CD4-positive, alpha-beta T cell treated with Interleukin-10 for 1 hour (primary cell): ENCODE measurements around the gene ESCO1.
"Not testable (repeated sequence)": the region's sequence is repeated elsewhere in the genome, so short reads cannot be mapped to it uniquely, and the experiment has no call there.

Experiments
- DNase-seq: peaks from one replicate; pipeline ENCODE4 v3.0.0-alpha.2; 2020

Gene ESCO1

DNA sequence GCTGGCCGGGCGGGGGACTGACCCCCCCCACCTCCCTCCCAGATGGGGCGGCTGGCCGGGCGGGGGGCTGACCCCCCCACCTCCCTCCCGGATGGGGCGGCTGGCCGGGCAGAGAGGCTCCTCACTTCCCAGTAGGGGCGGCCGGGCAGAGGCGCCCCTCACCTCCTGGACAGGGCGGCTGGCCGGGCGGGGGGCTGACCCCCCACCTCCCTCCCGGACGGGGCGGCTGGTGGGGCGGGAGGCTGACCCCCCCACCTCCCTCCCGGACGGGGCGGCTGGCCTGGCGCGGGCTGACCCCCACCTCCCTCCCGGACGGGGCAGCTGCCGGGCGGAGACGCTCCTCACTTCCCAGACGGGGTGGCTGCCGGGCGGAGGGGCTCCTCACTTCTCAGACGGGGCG, 8.1 kb downstream of the ESCO1 start:
- DNase-seq, result not testable (repeated sequence)

GRCh38 chr18:21584391-21584790, 16.1 kb downstream of the ESCO1 start:
- DNase-seq, result no peak

DNA sequence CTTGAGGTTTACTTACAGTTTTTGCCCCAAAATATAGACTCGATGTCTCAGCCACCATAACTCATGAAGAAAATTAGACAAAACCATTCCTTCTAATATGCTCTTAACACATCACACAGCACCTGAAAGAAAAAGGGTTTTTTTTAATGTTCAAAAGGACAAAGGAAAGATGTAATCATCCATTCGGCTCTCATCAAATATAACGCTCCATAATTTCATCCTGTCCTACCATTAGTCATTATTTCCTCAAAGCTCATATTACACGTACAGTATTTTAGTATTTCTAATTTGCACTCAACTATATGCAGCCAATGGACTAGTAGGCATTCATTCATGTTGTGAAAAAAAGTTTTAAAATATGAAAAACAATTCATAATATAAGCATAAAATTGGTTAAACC, 24.8 kb downstream of the ESCO1 start:
- no peak for DNase-seq

- DNase-seq, result no peak
These were observed 28.7 kb downstream of the ESCO1 start for GRCh38 chr18:21571772-21572171.

DNA sequence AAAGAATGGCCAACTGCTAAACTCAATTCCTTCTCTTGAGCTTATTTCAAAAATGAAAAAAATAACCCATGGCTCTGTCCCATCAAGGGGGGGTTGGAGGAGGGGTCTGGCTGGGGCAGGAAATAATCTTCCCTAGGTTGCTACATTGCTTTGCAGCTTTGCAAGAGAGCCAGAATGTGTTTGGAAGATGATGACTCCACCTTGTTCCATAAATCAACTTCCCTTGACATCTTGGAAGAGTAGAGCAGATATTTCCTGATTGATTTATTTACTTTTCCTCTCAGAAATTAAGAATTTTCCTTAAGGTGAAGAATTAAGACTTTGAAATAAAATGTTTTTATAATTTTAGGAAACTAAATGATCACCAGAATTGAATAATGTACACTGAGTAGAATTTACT, 41.3 kb downstream of the ESCO1 start:
- no peak for DNase-seq

GRCh38 chr18:21557607-21558253, 42.8 kb downstream of the ESCO1 start:
- no peak for DNase-seq

DNA sequence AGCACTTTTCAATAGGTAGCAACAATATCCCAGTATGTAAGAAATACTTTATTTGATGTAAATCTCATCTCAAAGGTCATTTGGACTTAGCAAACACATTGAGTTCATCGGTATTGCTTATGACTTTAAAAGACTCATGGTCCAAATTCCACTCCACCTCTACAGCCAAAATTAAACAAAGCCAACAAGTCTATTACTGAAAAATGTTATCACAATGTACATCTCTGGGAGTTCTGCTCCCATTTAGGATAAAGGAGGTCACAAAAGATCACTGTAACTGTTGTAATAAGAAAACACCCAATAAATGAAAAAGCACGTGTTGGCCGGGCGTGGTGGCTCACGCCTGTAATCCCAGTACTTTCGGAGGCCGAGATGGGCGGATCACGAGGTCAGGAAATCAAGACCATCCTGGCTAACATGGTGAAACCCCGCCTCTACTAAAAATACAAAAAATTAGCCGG, 50.0 kb downstream of the ESCO1 start:
- DNase-seq, result no peak

DNA sequence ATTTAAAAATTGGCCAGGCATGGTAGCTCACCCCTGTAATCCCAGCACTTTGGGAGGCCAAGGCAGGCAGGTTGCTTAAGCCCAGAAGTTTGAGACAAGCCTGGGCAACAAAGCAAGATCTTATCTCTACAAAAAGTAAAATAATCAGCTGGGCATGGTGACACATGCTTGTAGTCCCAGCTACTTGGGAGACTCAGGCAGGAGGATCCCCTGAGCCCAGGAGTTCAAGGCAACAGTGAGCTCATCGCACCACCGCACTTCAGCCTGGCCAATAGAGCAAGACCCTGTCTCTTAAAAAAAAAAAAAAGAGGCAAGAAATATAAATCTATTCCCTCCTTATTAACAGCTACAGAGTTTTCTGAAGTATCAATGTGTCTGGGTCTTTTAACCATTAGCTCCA, 51.9 kb downstream of the ESCO1 start:
- DNase-seq, result no peak

DNA sequence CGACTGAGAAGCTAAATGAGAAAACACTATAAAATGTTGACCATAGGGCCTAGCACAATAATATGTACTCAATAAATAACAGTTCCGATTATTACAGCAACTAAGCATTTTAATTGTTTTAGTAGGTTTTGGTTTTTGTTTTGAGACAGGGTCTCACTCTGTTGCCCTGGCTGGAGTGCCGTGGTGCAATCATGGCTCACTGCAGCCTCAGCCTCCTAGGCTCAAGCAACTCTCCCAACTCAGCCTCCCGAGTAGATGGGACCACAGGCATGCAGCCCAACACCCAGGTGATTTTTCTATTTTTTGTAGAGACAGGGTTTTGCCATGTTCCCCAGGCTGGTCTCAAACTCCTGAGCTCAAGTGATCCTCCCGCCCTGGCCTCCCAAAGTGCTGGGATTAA, 54.1 kb downstream of the ESCO1 start:
- no peak for DNase-seq

DNA sequence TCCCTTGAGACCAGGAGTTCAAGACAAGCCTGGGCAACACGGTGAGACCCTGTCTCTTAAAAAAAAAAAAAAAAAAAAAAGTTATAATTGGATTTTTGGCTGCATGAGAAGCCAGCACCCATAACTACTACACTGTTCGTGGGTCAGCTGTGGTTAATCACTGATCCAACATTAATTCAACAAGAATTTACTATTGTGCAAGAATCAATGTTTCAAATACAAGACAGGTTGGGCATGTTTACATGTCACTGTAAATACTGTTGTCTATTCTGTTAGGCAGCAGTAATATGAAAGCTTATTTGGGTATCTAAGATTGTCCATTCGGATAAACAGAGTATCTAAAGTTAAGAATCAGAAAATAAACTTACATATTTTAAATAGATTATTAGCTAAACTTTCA, 62.3 kb downstream of the ESCO1 start:
- DNase-seq, result no peak

- DNase-seq, result no peak
These were observed 66.2 kb downstream of the ESCO1 start for GRCh38 chr18:21534327-21534726.

DNA sequence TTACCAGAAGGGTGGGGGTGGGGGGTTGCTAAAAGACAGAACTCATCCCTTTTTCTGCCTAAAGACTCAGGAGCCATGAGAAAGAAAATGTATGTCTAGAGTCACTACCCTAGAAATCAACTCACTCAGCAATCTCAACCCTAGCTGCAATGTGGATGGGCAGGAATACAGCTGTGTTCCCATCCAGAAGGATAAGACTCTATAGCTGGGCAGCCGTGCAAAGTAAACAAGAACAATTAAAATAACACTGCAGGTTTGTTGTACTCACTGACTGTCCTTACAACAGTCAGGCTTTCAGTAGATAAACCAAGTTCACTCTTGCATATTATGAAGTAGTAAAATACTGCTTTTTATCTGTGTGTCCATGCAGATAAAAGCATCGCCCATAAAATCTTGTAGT, 74.0 kb downstream of the ESCO1 start:
- DNase-seq, result no peak

DNA sequence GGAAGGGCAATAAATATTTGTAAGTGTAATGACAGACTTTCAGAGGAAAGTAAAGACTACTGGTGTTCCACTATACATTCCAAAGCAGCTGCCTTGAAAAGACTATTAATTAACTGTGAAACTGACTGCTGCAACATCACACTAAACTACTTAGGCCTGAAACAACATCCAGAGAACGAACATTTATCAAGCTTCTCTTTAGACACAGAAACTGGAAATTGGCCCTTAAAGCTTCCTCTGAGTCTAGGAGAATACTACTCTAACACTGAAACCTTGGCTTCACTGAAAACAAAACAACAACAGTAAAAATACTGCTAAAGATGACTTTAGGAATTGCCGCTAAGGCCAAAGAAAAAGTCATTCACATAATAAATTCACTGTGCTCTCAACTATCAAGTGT, 74.6 kb downstream of the ESCO1 start:
- DNase-seq, result no peak

DNA sequence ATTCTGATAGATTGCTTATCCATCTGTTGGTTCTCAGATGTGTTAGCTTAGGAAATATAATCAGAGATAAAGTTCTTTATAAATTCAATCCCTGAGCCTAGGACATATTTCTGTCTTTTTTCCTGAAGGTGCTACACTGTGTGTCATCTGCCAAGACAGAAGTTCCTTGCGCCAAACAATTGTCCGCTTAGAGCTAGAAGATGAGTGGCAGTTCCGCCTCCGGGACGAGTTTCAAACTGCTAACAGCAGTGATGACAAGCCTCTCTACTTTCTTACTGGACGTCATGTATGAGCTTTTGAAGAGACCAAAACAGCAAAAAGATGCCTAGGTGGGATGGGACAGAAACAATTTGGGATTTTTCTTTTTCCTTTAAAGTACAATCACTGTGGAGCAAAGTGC, 78.0 kb downstream of the ESCO1 start:
- DNase-seq, result no peak

- DNase-seq, result no peak
These were observed 86.8 kb downstream of the ESCO1 start for GRCh38 chr18:21513741-21514140.

DNA sequence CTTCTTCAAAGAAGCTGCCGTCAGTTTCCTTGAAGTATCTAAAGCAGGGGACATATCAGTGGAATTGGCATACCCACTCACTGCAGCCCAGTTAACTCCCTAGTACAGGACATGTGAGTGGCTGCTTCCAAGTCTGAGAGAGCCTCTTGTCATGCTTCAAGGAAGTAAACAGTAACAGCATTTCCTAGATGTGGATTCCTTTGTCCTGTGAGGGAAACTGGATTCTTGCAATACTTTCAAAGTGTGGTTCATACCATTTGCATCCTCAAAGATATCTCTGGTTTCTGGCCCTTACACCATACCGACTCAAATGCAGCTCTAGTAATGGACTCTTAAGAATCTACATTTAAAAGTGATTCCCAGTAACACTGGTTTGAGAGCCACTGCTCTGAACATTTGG, 87.2 kb downstream of the ESCO1 start:
- no peak for DNase-seq

GRCh38 chr18:21509062-21509461, 91.4 kb downstream of the ESCO1 start:
- DNase-seq, result no peak

DNA sequence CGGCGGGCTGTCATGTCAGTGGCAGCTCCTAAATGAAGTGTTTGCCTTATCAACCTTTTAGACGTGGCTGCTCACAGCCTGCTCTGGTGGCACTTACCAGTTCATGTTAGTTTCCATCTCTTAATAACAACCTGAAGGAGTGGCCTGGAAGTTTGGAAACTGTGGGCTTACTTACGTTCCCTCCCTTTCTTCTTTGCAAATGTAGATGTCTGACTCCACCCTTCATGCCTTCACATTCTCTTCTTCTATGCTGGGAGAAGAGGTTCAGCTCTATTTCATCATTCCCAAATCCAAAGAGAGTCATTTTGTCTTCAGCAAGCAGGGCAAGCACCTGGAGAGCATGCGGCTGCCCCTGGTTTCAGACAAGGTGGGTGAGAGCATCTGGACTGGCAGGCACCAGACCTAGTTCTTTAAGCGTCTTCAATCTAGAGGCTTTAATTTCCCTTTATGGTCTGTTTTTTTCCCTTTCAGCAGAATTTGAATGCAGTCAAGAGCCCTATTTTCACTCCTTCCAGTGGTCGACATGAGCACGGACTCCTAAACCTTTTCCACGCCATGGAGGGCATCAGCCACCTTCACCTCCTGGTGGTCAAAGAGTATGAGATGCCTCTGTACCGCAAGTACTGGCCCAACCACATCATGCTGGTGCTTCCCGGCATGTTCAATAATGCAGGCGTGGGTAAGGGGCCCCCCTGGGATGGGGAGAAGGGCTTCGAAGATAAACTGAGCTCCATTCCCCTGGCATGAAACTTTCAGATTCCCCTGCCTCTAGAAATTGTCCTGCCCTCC, 92.4 kb downstream of the ESCO1 start:
- no peak for DNase-seq

DNA sequence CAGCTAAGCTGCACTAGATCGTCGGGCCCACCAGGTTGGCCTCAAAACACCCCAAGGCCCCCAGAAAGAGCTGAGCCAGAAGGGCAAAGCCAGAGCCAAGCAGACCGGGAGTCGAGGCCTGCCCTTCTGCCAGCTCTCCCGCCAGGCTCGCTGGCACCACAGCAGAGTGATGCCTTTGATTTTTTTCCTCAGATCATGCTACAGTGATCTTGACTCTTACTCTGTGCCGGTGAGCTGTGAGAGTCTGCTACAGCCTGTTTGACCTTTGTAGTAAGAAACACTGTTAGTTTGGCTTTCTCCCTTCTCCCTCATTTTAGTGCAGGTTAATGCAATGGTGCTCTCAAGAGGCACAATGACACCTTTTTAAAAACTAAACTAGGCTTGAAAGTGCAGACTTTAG, 97.8 kb downstream of the ESCO1 start:
- no peak for DNase-seq

DNA sequence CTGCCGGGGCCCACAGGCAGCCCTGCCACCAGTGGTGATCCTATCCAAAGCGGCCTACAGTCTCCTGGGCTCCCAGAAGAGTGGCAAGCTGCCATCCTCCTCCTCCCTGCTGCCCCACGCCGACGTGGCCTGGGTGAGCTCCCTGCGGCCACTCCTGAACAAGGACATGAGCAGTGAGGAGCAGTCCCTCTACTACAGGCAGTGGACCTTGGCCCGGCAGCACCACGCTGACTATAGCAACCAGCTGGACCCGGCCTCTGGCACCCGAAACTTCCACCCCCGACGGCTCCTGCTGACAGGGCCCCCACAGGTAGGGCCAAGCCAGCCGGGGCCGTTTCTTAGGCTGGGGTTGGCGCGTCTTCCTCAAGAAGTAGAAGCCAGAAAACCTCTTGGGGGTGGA, 100.5 kb downstream of the ESCO1 start:
- no peak for DNase-seq

GRCh38 chr18:21496277-21496835, 104.1 kb downstream of the ESCO1 start:
- no peak for DNase-seq

- no peak for DNase-seq
These were observed 109.8 kb downstream of the ESCO1 start for GRCh38 chr18:21490748-21491147.

- DNase-seq, result no peak
These were observed 110.5 kb downstream of the ESCO1 start for GRCh38 chr18:21489919-21490495.
